H1 (cell line): ENCODE data around the gene INTS15. TPM values are rescaled to one million over a fixed set of nuclear protein-coding genes. Genes with fewer than 3 reads are reported as not detected.

ENCODE experiments used
- CTCF ChIA-PET: fragments of 300-600 bp; sonication (Branson Sonifier 250); formaldehyde crosslinking; loops from one replicate; lab custom pipeline; 2021; ENCODE audit not compliant: partially characterized antibody; lab: Charles Lee
- POLR2A ChIA-PET: fragments of 300-600 bp; sonication (Branson Sonifier 250); formaldehyde crosslinking; loops from one replicate; lab custom pipeline; 2021; ENCODE audit warnings: inconsistent platforms; ENCODE audit not compliant: partially characterized antibody; lab: Charles Lee
- DNase-seq, 2 experiments: peaks; one replicate each; pipeline versions ENCODE4 v3.0.0 to v3.0.0-alpha.2; 2010 to 2022; ENCODE audit warnings: low spot score in 2 of 2, low read depth in 1 of 2, mixed read lengths in 1 of 2
- FAIRE-seq: peaks from 2 replicates; lab custom pipeline; 2011; peaks lifted over from hg19 to GRCh38; lab: Jason Lieb, UNC
- H2AFZ ChIP-seq: 2 replicates; pipeline ENCODE4 v1.8.1; 2012; ENCODE audit warnings: low read length, inconsistent platforms
- H2AK5ac ChIP-seq: 2 replicates; pipeline ENCODE4 v1.6.1; 2013; ENCODE audit warnings: low read depth, low read length
- H2BK120ac ChIP-seq: replicated peaks from 2 replicates; pipeline ENCODE3; 2013; ENCODE audit warnings: low read depth, low read length, inconsistent platforms
- H2BK12ac ChIP-seq: 2 replicates; pipeline ENCODE4 v1.6.1; 2013; ENCODE audit warnings: low read depth, low read length
- H2BK15ac ChIP-seq: 2 replicates; pipeline ENCODE4 v1.6.1; 2013; ENCODE audit warnings: low read length
- H2BK20ac ChIP-seq: 2 replicates; pipeline ENCODE4 v1.6.1; 2013; ENCODE audit warnings: low read length
- H2BK5ac ChIP-seq: 2 replicates; pipeline ENCODE4 v1.6.1; 2013; ENCODE audit warnings: low read depth, low read length
- H3K14ac ChIP-seq: 2 replicates; pipeline ENCODE4 v1.6.1; 2013; ENCODE audit warnings: inconsistent platforms; ENCODE audit not compliant: insufficient read length
- H3K18ac ChIP-seq: 2 replicates; pipeline ENCODE4 v1.6.1; 2013; ENCODE audit warnings: low read length; ENCODE audit errors: extremely low read depth
- H3K23ac ChIP-seq: 2 replicates; pipeline ENCODE4 v1.6.1; 2013; ENCODE audit warnings: inconsistent platforms; ENCODE audit not compliant: insufficient read length
- H3K23me2 ChIP-seq: 2 replicates; pipeline ENCODE4 v1.6.1; 2013; ENCODE audit warnings: low read depth, low read length
- H3K27ac ChIP-seq: 2 replicates; pipeline ENCODE4 v1.6.1; 2011; ENCODE audit warnings: low read depth, low read length, inconsistent platforms
- H3K27me3 ChIP-seq, 4 experiments: replicated peaks in 1 of 4; 1 replicate in 1 of 4; 2 replicates in 3 of 4; pipeline versions ENCODE4 v1.6.1 to v1.8.1; 2011 to 2013; ENCODE audit warnings: low read length in 3 of 4, mild to moderate bottlenecking in 3 of 4, inconsistent platforms in 2 of 4, mixed read lengths in 2 of 4, moderate library complexity in 1 of 4; ENCODE audit not compliant: control insufficient read depth in 3 of 4, insufficient read depth in 3 of 4; ENCODE audit errors: extremely low read depth in 1 of 4
- H3K36me3 ChIP-seq, 4 experiments: 2 replicates each; pipeline versions ENCODE4 v1.6.1 to v1.8.1; 2011 to 2013; ENCODE audit warnings: mild to moderate bottlenecking in 4 of 4, low read length in 3 of 4, moderate library complexity in 2 of 4, control low read depth in 1 of 4, inconsistent platforms in 1 of 4; ENCODE audit not compliant: insufficient read depth in 4 of 4, control insufficient read depth in 2 of 4
- H3K4ac ChIP-seq: replicated peaks from 2 replicates; pipeline ENCODE3; 2013; ENCODE audit warnings: low read length, low read depth, mixed read lengths, inconsistent platforms; ENCODE audit not compliant: insufficient read length
- H3K4me1 ChIP-seq, 4 experiments: replicated peaks in 1 of 4; 1 replicate in 1 of 4; 2 replicates in 3 of 4; pipeline versions ENCODE4 v1.6.1 to v1.8.1; 2011 to 2013; ENCODE audit warnings: low read length in 3 of 4, inconsistent platforms in 2 of 4, mixed read lengths in 1 of 4; ENCODE audit not compliant: insufficient read depth in 4 of 4, control insufficient read depth in 3 of 4
- H3K4me2 ChIP-seq, 2 experiments: 2 replicates each; pipeline versions ENCODE4 v1.6.1 to v1.8.1; 2011 to 2013; ENCODE audit warnings: low read depth in 2 of 2, low read length in 2 of 2, control low read depth in 1 of 2, inconsistent platforms in 1 of 2, mild to moderate bottlenecking in 1 of 2; ENCODE audit not compliant: insufficient read depth in 1 of 2
- H3K4me3 ChIP-seq, 4 experiments: fragments of 200-600, 300-600 bp in 1 of 4; sonication (generic), shearing (Covaris generic), sonication (Bioruptor Twin) in 1 of 4; 2 replicates each; pipeline versions ENCODE4 v1.5.1 to v1.8.1; 2011 to 2016; ENCODE audit warnings: low read length in 4 of 4, low read depth in 3 of 4, control low read depth in 2 of 4, inconsistent platforms in 2 of 4, mild to moderate bottlenecking in 2 of 4, mixed read lengths in 1 of 4, moderate library complexity in 1 of 4; ENCODE audit not compliant: insufficient read depth in 2 of 4; ENCODE audit errors: extremely low read depth in 1 of 4
- H3K56ac ChIP-seq: replicated peaks from 2 replicates; pipeline ENCODE3; 2013; ENCODE audit warnings: low read depth, mild to moderate bottlenecking, mixed read lengths, low read length, inconsistent platforms; ENCODE audit not compliant: insufficient read length
- H3K79me1 ChIP-seq: 2 replicates; pipeline ENCODE4 v1.6.1; 2013; ENCODE audit warnings: low read depth, low read length, control low read depth
- H3K79me2 ChIP-seq, 2 experiments: 2 replicates each; pipeline versions ENCODE4 v1.6.1 to v1.8.1; 2012 to 2013; ENCODE audit warnings: low read length in 2 of 2, mild to moderate bottlenecking in 2 of 2, inconsistent platforms in 1 of 2; ENCODE audit not compliant: insufficient read depth in 2 of 2, control insufficient read depth in 1 of 2
- H3K9ac ChIP-seq, 4 experiments: replicated peaks in 1 of 4; 1 replicate in 1 of 4; 2 replicates in 3 of 4; pipeline versions ENCODE4 v1.6.1 to v1.8.1; 2011 to 2013; ENCODE audit warnings: low read depth in 3 of 4, low read length in 3 of 4, control low read depth in 2 of 4, mild to moderate bottlenecking in 2 of 4, moderate library complexity in 2 of 4, inconsistent platforms in 1 of 4; ENCODE audit errors: extremely low read depth in 1 of 4
- H3K9me3 ChIP-seq, 2 experiments: 2 replicates each; pipeline versions ENCODE4 v1.6.1 to v1.8.1; 2012 to 2013; ENCODE audit warnings: mild to moderate bottlenecking in 2 of 2, moderate library complexity in 2 of 2, control low read depth in 1 of 2, inconsistent platforms in 1 of 2, low read depth in 1 of 2, low read length in 1 of 2, mixed read lengths in 1 of 2; ENCODE audit not compliant: insufficient read depth in 2 of 2
- H4K20me1 ChIP-seq, 2 experiments: replicated peaks in 1 of 2; 2 replicates each; pipeline versions ENCODE3 to v1.8.1; 2011 to 2013; ENCODE audit warnings: inconsistent platforms in 2 of 2, low read length in 2 of 2, mild to moderate bottlenecking in 1 of 2; ENCODE audit not compliant: insufficient read depth in 2 of 2, control insufficient read depth in 1 of 2
- H4K5ac ChIP-seq: 2 replicates; pipeline ENCODE4 v1.6.1; 2013; ENCODE audit warnings: low read length, low read depth, mixed read lengths, inconsistent platforms; ENCODE audit not compliant: insufficient read length
- H4K8ac ChIP-seq: 2 replicates; pipeline ENCODE4 v1.8.0; 2013; ENCODE audit warnings: mild to moderate bottlenecking, moderate library complexity, low read length, inconsistent platforms; ENCODE audit not compliant: insufficient read depth; ENCODE audit errors: extremely low read depth
- H4K91ac ChIP-seq: replicated peaks from 2 replicates; pipeline ENCODE3; 2013; ENCODE audit warnings: low read length, mixed read lengths, inconsistent platforms; ENCODE audit not compliant: insufficient read length
- CBX8 ChIP-seq: fragments of 300-800, 300-1000 bp; sonication (generic); IDR thresholded peaks from 2 replicates; pipeline ENCODE4 v1.7.1; 2016; ENCODE audit warnings: low read depth, low read length, borderline replicate concordance
- CREB1 ChIP-seq: IDR thresholded peaks from 2 replicates; pipeline ENCODE4 v1.6.1; 2012; ENCODE audit warnings: inconsistent platforms
- KDM1A ChIP-seq: fragments of 200-600, 300-600 bp; sonication (generic); IDR thresholded peaks from 2 replicates; pipeline ENCODE4 v1.7.1; 2016; ENCODE audit warnings: mild to moderate bottlenecking, low read length, borderline replicate concordance
- MAFK ChIP-seq: IDR thresholded peaks from 2 replicates; pipeline ENCODE4 v1.6.1; 2012; ENCODE audit warnings: low read depth, mild to moderate bottlenecking, improper control_type of control experiment, low read length
- POLR2AphosphoS5 ChIP-seq: IDR thresholded peaks from 2 replicates; pipeline ENCODE4 v1.6.1; 2011; ENCODE audit warnings: low read depth, low read length
- RAD21 ChIP-seq, 2 experiments: IDR thresholded peaks in 1 of 2; conservative IDR thresholded peaks in 1 of 2; 2 replicates each; pipeline ENCODE4 v1.6.1; 2011; ENCODE audit warnings: low read depth in 2 of 2, low read length in 2 of 2, improper control_type of control experiment in 1 of 2, inconsistent platforms in 1 of 2, mild to moderate bottlenecking in 1 of 2, moderate library complexity in 1 of 2
- RFX5 ChIP-seq: IDR thresholded peaks from 2 replicates; pipeline ENCODE4 v1.6.1; 2011; ENCODE audit warnings: low read depth, low read length, improper control_type of control experiment, borderline replicate concordance
- WGBS, 2 experiments: shearing (Covaris generic) in 1 of 2; methylation state at CpG; one replicate each; pipeline versions ENCODE4 v1.1.6 to v1.1.7; 2013 to 2015; ENCODE audit warnings: low lambda C conversion rate in 2 of 2, mixed read lengths in 2 of 2, inconsistent platforms in 1 of 2, low coverage in 1 of 2, missing lambda C conversion rate in 1 of 2; ENCODE audit not compliant: insufficient replicate concordance in 2 of 2, insufficient coverage in 1 of 2, insufficient read length in 1 of 2; ENCODE audit errors: extremely low coverage in 1 of 2, missing lambda C conversion rate in 1 of 2; 5-methylcytosine and 5-hydroxymethylcytosine counted together
- polyA plus RNA-seq, 7 experiments: library from polyadenylated mRNA; depleted of rRNA in 3 of 7; stranded (reverse) in 5 of 7; unstranded in 2 of 7; fragments of >200 nt in 5 of 7; fragments of 200-250 nt in 2 of 7; gene quantifications; 1 replicate in 5 of 7; 2 replicates in 1 of 7; 4 replicates in 1 of 7; pipeline versions ENCODE4 v1.2.1 to v1.2.3, GENCODE V29; 2011 to 2013; ENCODE audit warnings: missing spikeins in 2 of 7, mixed read lengths in 2 of 7
- total RNA-seq: library from RNA; stranded (reverse); fragmentation: NEBNext Ultra II Directional; extraction: Animal tissue kit (Norgen Biotek cat#: 25700); gene quantifications from 2 replicates; pipeline ENCODE4 v1.2.1, GENCODE V29; 2021

The INTS15 gene
- total and polyA plus RNA-seq, 2 of the 8 experiments (the other 6 are each of a cell fraction or from before 2014, with no cell fraction given) = 23.0 to 25.7 TPM

DNA sequence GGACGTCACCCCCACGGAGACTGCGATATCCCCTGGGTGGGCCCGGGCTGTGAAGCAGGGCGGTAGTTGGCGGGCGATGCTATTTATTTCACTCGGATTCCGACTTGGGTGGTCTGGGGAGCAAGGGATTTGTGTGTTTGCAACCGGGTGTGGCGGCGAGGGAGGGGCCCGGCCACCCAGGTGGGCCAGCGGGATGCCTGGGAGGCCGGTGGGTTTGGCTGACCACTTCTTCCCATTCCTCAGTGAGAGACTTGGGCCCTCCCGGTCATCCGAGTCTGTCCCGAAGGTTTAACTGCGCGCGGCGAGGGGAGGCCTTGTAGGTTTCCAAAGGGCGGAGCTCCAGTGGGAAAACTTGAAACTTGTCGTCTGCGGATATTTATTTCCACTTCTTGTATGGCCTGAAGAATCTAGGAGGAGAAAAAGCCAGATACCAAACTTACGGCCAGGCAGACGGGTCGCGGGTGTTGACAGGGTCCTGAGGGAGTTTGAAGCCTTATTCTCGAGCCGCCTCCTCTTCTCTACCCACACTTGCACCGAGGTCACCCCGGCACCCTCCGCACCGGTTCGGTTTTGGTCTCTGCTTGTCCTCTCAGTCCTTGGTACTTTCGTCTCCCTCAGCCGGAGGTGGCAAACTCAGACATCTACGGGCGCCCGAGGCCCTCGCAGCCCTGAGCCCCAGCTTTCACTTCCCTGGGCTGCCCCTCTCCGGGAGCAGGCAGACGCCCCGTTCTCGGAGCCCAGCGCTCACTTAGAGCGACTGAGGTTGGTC, 65.2 kb downstream of the INTS15 start:
- H3K23ac ChIP-seq = no peak overlapping the region
- H3K36me3 ChIP-seq = peaks cover 0 to 30% (median 2%) of the 10 kb centered on the region in 4 experiments; a peak in 3 of 8 replicates
- CTCF ChIA-PET = no interaction called here
- no peak overlapping the region for H4K91ac ChIP-seq
- DNase-seq = no peak
- FAIRE-seq = no peak
- H3K4me1 ChIP-seq = peaks cover 0 to 6% (median under 1%) of the 10 kb centered on the region in 4 experiments; a peak in 4 of 7 replicates
- no peaks in the 10 kb centered on the region for H3K23me2 ChIP-seq
- no peak overlapping the region for H2BK120ac ChIP-seq
- no peak overlapping the region for H2BK20ac ChIP-seq
- no peak overlapping the region for H3K27ac ChIP-seq
- 91% methylated on average over 42 of the region's 48 CpGs; no CpG with 5 or more reads in 1 of the 2 experiments for WGBS, 2 experiments
- no peak for TF ChIP-seq KDM1A
- no peak for TF ChIP-seq POLR2AphosphoS5
- TF ChIP-seq RAD21 (IDR thresholded peaks at IDR 0.05 in 1 of 2, conservative IDR thresholded peaks at IDR 0.05 in 1 of 2; ENCODE audit: low read depth in 2 of 2, low read length in 2 of 2) = no peak
- TF ChIP-seq CBX8 = no peak
- no peak for TF ChIP-seq CREB1
- no peak for TF ChIP-seq MAFK
- TF ChIP-seq RFX5 = no peak
- no peaks in the 10 kb centered on the region for H3K27me3 ChIP-seq
- H3K9me3 ChIP-seq = no peaks in the 10 kb centered on the region; a peak in 1 of 4 replicates
- no peak overlapping the region for H2BK15ac ChIP-seq
- no peak overlapping the region for H3K4me2 ChIP-seq
- H2BK5ac ChIP-seq = no peak overlapping the region
- H2BK12ac ChIP-seq = no peak overlapping the region
- peaks cover 0 to 2% of the 10 kb centered on the region in 2 experiments for H4K20me1 ChIP-seq
- H4K5ac ChIP-seq = no peak overlapping the region
- no peak overlapping the region for H4K8ac ChIP-seq
- H2AFZ ChIP-seq = no peak overlapping the region
- H3K4me3 ChIP-seq = no peak overlapping the region
- H3K79me1 ChIP-seq = no peaks in the 10 kb centered on the region
- no peaks in the 10 kb centered on the region for H3K79me2 ChIP-seq
- no peak overlapping the region for H3K14ac ChIP-seq
- H3K4ac ChIP-seq = no peak overlapping the region
- H3K56ac ChIP-seq = no peak overlapping the region
- no peak overlapping the region for H3K18ac ChIP-seq
- H3K9ac ChIP-seq = no peak overlapping the region
- no peak overlapping the region for H2AK5ac ChIP-seq
- POLR2A ChIA-PET = interaction anchor here (0.8 to 1.1 kb wide), 2 partner anchors 23 to 85 kb away, joined by 3 to 5 read pairs; no protein-coding TSS in a partner anchor
